GM23248 (cell line): ENCODE measurements around the gene TTLL9. TPM values are rescaled to one million over a fixed set of nuclear protein-coding genes. Genes with fewer than 3 reads are reported as not detected.

Experiments
- DNase-seq: peaks from one replicate; pipeline ENCODE4 v3.0.0-alpha.2; 2015
- H2AFZ ChIP-seq: fragments of 200-600 bp; sonication (generic); 2 replicates; pipeline ENCODE4 v1.6.1; 2016; ENCODE audit warnings: antibody characterized with exemption
- H3F3A ChIP-seq: fragments of 200-600 bp; sonication (generic); 2 replicates; pipeline ENCODE4 v1.6.1; 2016; ENCODE audit warnings: mild to moderate bottlenecking, antibody characterized with exemption, mixed run types; ENCODE audit not compliant: insufficient read depth
- H3K27ac ChIP-seq: fragments of 200-600 bp; sonication (generic); 2 replicates; pipeline ENCODE4 v1.5.1; 2016; ENCODE audit warnings: mild to moderate bottlenecking
- H3K27me3 ChIP-seq: fragments of 200-600 bp; sonication (generic); replicated peaks from 2 replicates; pipeline ENCODE4 v1.6.1; 2016; ENCODE audit warnings: mild to moderate bottlenecking; ENCODE audit not compliant: insufficient read depth
- H3K36me3 ChIP-seq: fragments of 200-600 bp; sonication (generic); 2 replicates; pipeline ENCODE4 v1.6.1; 2016; ENCODE audit warnings: low read depth, mild to moderate bottlenecking
- H3K4me1 ChIP-seq: fragments of 200-600 bp; sonication (generic); 2 replicates; pipeline ENCODE4 v1.6.1; 2016; ENCODE audit warnings: mild to moderate bottlenecking; ENCODE audit not compliant: insufficient read depth
- H3K4me2 ChIP-seq: fragments of 200-600 bp; sonication (generic); one replicate; pipeline ENCODE4 v1.6.1; 2016; ENCODE audit warnings: mild to moderate bottlenecking; ENCODE audit not compliant: unreplicated experiment
- H3K4me3 ChIP-seq: fragments of 200-600 bp; sonication (generic); 2 replicates; pipeline ENCODE4 v1.5.1; 2016; ENCODE audit warnings: mild to moderate bottlenecking
- H3K79me2 ChIP-seq: fragments of 200-600 bp; sonication (generic); 2 replicates; pipeline ENCODE4 v1.6.1; 2016; ENCODE audit warnings: mild to moderate bottlenecking; ENCODE audit not compliant: insufficient read depth
- H3K9ac ChIP-seq: fragments of 200-600 bp; sonication (generic); 2 replicates; pipeline ENCODE4 v1.6.1; 2016; ENCODE audit warnings: mild to moderate bottlenecking
- H3K9me2 ChIP-seq: fragments of 200-600 bp; sonication (generic); 2 replicates; pipeline ENCODE4 v1.6.1; 2016; ENCODE audit warnings: mixed run types, mild to moderate bottlenecking, moderate library complexity; ENCODE audit not compliant: insufficient read depth
- H3K9me3 ChIP-seq: fragments of 200-600 bp; sonication (generic); one replicate; pipeline ENCODE4 v1.6.1; 2017; ENCODE audit warnings: low read depth
- H4K20me1 ChIP-seq: fragments of 200-600 bp; sonication (generic); 2 replicates; pipeline ENCODE4 v1.6.0; 2016; ENCODE audit not compliant: insufficient read depth
- EZH2 ChIP-seq: fragments of 200-600 bp; sonication (generic); IDR thresholded peaks from 2 replicates; pipeline ENCODE4 v1.6.1; 2018; ENCODE audit warnings: antibody characterized with exemption, mild to moderate bottlenecking; ENCODE audit not compliant: insufficient read depth, poor library complexity, severe bottlenecking
- EZH2phosphoT487 ChIP-seq: fragments of 200-600 bp; sonication (generic); IDR thresholded peaks from 2 replicates; pipeline ENCODE4 v1.6.1; 2018; ENCODE audit warnings: antibody characterized with exemption, moderate library complexity, mild to moderate bottlenecking, low read depth; ENCODE audit not compliant: insufficient read depth
- WGBS, 2 experiments: methylation state at CpG; one replicate each; pipeline ENCODE4 v1.1.6; 2015 to 2017; ENCODE audit warnings: low lambda C conversion rate in 2 of 2, low coverage in 1 of 2; ENCODE audit errors: missing lambda C conversion rate in 2 of 2; 5-methylcytosine and 5-hydroxymethylcytosine counted together
- in situ Hi-C: fragments of 300-500 bp; cut with MboI; formaldehyde crosslinking; loops from 2 replicates; pipeline ENCODE4 v1.15.0; 2020
- polyA plus RNA-seq: library from polyadenylated mRNA; unstranded; fragments of >200 nt; fragmentation: Nextera tagmentation; extraction: Ambion mirVana; gene quantifications from 2 replicates; pipeline ENCODE4 v1.2.1, GENCODE V29; 2016
- small RNA-seq: library from RNA; depleted of rRNA; stranded (forward); fragments of <200 nt; gene quantifications from one replicate; pipeline ENCODE3, GENCODE V24; 2014; ENCODE audit warnings: low read depth, low replicate concordance
- total RNA-seq: library from RNA; depleted of rRNA; stranded (reverse); fragments of >200 nt; shearing (Covaris generic); gene quantifications from 2 replicates; pipeline ENCODE4 v1.2.3, GENCODE V29; 2014; rRNA removed

The TTLL9 gene
- total and polyA plus RNA-seq, 2 experiments from 2014 or later: not detected

GRCh38 chr20:31991339-31991705 lies 120.9 kb downstream of the TTLL9 start:
- no peak overlapping the region for H2AFZ ChIP-seq
- no peak for TF ChIP-seq EZH2phosphoT487
- no peak for TF ChIP-seq EZH2
- H3K9me2 ChIP-seq: no peaks in the 10 kb centered on the region
- no peak overlapping the region for H3K4me3 ChIP-seq
- H3F3A ChIP-seq: no peaks in the 10 kb centered on the region
- no peaks in the 10 kb centered on the region for H3K36me3 ChIP-seq
- H4K20me1 ChIP-seq: no peaks in the 10 kb centered on the region
- H3K27ac ChIP-seq: no peak overlapping the region
- WGBS, 2 experiments: 0% methylated on average over 1 of the region's 1 CpG
- H3K4me2 ChIP-seq: no peak overlapping the region
- no peak overlapping the region for H3K9ac ChIP-seq
- in situ Hi-C loops: no loop called here
- H3K27me3 ChIP-seq: peaks cover 30% of the 10 kb centered on the region
- H3K79me2 ChIP-seq: no peaks in the 10 kb centered on the region
- H3K9me3 ChIP-seq: no peaks in the 10 kb centered on the region
- DNase-seq: no peak
- no peaks in the 10 kb centered on the region for H3K4me1 ChIP-seq

- H3K27me3 ChIP-seq: peaks cover 30% of the 10 kb centered on the region
- H3F3A ChIP-seq: no peaks in the 10 kb centered on the region
- H3K9ac ChIP-seq: no peak overlapping the region
- no peaks in the 10 kb centered on the region for H3K9me2 ChIP-seq
- WGBS, 2 experiments: 41 to 45% methylated on average over 2 of the region's 2 CpGs
- no peak overlapping the region for H3K4me3 ChIP-seq
- H2AFZ ChIP-seq: no peak overlapping the region
- TF ChIP-seq EZH2: no peak
- TF ChIP-seq EZH2phosphoT487: no peak
- in situ Hi-C loops: no loop called here
- no peaks in the 10 kb centered on the region for H3K9me3 ChIP-seq
- no peaks in the 10 kb centered on the region for H3K4me1 ChIP-seq
- H4K20me1 ChIP-seq: no peaks in the 10 kb centered on the region
- no peaks in the 10 kb centered on the region for H3K36me3 ChIP-seq
- H3K4me2 ChIP-seq: no peak overlapping the region
- H3K79me2 ChIP-seq: no peaks in the 10 kb centered on the region
- no peak for DNase-seq
- no peak overlapping the region for H3K27ac ChIP-seq
Observed at GRCh38 chr20:31992086-31992485, 121.7 kb downstream of the TTLL9 start.

Small RNAs within 50 kb of the gene (small RNA-seq; reads per million reads assigned to genes)
- not detected for gene RNU1-94P

Other genes with a start within 250 kb of the TTLL9 start
- not detected in 2 replicates for gene COX4I2, start 232.7 kb upstream of the TTLL9 start, total RNA-seq
- gene COX4I2, start 232.7 kb upstream of the TTLL9 start, polyA plus RNA-seq: not detected in 2 replicates
- 83.8 and 95.1 TPM in 2 replicates for gene BCL2L1, start 147.8 kb upstream of the TTLL9 start, total RNA-seq
- 56.2 and 56.3 TPM in 2 replicates for gene BCL2L1, start 147.8 kb upstream of the TTLL9 start, polyA plus RNA-seq
- 35.5 and 39.6 TPM in 2 replicates for gene TPX2, start 131.3 kb upstream of the TTLL9 start, total RNA-seq
- gene TPX2, start 131.3 kb upstream of the TTLL9 start, polyA plus RNA-seq: 37.6 and 37.7 TPM in 2 replicates
- gene MYLK2, start 51.3 kb upstream of the TTLL9 start, total RNA-seq: 0.63 TPM in 1 of 2 replicates, not detected in the other
- not detected in 2 replicates for gene MYLK2, start 51.3 kb upstream of the TTLL9 start, polyA plus RNA-seq
- not detected in 2 replicates for gene FOXS1, start 25.0 kb upstream of the TTLL9 start, total RNA-seq
- gene FOXS1, start 25.0 kb upstream of the TTLL9 start, polyA plus RNA-seq: not detected in 2 replicates
- gene DUSP15, start 107 bp upstream of the TTLL9 start, total RNA-seq: not detected in 2 replicates
- gene DUSP15, start 107 bp upstream of the TTLL9 start, polyA plus RNA-seq: not detected in 2 replicates
- gene PDRG1, start 81.4 kb downstream of the TTLL9 start, total RNA-seq: 5.7 and 10.8 TPM in 2 replicates
- gene PDRG1, start 81.4 kb downstream of the TTLL9 start, polyA plus RNA-seq: 16.7 and 17.2 TPM in 2 replicates
- not detected in 2 replicates for gene XKR7, start 97.5 kb downstream of the TTLL9 start, total RNA-seq
- gene XKR7, start 97.5 kb downstream of the TTLL9 start, polyA plus RNA-seq: not detected in 2 replicates
- not detected in 2 replicates for gene CCM2L, start 139.8 kb downstream of the TTLL9 start, total RNA-seq
- not detected in 2 replicates for gene CCM2L, start 139.8 kb downstream of the TTLL9 start, polyA plus RNA-seq
- gene HCK, start 181.6 kb downstream of the TTLL9 start, total RNA-seq: not detected in 2 replicates
- gene HCK, start 181.6 kb downstream of the TTLL9 start, polyA plus RNA-seq: not detected in 2 replicates
- gene TM9SF4, start 239.1 kb downstream of the TTLL9 start, total RNA-seq: 40.3 and 41.3 TPM in 2 replicates
- gene TM9SF4, start 239.1 kb downstream of the TTLL9 start, polyA plus RNA-seq: 35.2 and 38.6 TPM in 2 replicates